ENCODE results near the gene GNGT1.

DNA sequence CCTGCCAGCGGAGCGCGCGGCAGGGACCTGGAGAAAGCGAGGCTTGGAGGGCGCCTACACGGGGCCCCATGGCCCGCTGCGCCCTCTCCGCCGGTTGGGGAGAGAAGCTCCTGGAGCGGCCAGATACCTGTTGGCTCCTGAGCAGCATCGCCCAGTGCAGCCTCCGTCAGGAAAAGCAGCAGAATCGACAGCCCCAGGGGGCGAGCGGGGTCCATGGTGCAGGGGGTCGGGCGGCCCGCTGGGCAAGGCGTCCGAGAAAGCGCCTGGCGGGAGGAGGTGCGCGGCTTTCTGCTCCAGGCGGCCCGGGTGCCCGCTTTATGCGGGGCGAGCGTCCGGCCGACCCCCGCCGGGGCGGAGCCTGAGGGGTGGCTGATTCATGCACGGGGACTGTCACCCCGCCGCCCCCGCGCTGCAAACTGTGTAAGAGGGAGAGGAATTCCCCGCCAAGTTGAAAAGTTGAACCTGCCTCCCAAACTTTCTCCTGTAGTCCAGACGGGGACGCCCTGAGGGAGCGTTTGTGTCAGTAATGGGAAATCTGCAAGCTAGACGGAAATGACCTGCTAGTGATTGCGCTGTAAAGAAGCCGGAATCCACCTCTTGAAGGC, 15.8 kb upstream of the GNGT1 start, which contains the start of gene TFPI2:
- no peak for TF ChIP-seq TAF1 (IDR thresholded peaks at IDR 0.05; ENCODE audit: low read depth, low read length)
- TF ChIP-seq POLR2A (IDR thresholded peaks at IDR 0.05; ENCODE audit: low read depth, low read length) = no peak
- no peak for TF ChIP-seq POLR2AphosphoS5 (IDR thresholded peaks at IDR 0.05; ENCODE audit: low read depth, low read length)
- no peak for TF ChIP-seq SPI1 (IDR thresholded peaks at IDR 0.05; ENCODE audit: low read depth, low read length)
